Measurements from ENCODE around the gene ZSCAN12.
"Not testable (repeated sequence)": the region's sequence is repeated elsewhere in the genome, so short reads cannot be mapped to it uniquely, and the experiment has no call there.

ZSCAN12 gene

DNA sequence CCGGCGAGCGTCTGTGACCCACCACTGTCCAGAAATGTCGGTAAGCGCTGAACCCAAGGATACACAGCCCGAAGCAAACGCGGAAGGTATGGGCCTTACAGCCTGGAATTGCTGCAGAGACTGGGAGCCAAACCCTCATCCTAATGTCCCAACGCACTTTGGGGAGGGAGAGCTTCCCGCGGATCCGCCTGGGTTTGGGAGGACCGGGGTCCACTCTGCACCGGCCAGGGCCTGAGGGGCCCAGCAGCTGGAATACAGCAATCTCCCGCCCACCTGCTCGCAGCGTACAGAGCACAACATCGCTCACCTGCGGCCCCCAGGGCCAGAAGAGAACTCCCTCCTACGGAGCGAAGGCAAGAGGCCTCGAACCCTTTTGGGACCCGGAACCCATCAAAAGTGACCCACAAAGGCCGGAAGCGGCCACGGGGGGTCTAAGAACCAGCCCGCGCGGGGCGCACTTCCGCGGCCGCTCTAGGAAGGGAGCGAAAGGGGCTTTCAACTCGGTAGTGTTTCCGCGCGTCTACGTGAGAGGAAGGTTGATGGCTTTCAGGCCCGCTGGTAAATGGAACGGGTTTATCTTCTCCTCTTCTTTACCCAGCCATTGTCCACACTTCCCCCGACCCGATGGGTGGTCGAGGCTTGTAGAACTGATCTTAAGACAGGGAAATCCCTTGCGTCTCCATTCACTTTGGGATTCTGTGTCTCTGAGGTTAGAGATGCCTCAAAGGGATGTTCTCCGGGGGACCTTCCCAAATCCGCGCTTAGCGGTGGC lies at the start of gene ZSCAN12:
Gene ZSCAN12, minus strand, starts transcription at position 398 of the 772 bp plus-strand sequence. CDS start 1,342 bp downstream, outside the sequence.
- DNase-seq (ENCODE audit: low spot score): peak; percentile 79
- in situ Hi-C loops (cut with MboI; ENCODE audit: low pct_unique_long_range_greater_than_20kb, low sequenced_read_pairs, unreplicated experiment): no loop called here
- TF ChIP-seq, protein P1, sequence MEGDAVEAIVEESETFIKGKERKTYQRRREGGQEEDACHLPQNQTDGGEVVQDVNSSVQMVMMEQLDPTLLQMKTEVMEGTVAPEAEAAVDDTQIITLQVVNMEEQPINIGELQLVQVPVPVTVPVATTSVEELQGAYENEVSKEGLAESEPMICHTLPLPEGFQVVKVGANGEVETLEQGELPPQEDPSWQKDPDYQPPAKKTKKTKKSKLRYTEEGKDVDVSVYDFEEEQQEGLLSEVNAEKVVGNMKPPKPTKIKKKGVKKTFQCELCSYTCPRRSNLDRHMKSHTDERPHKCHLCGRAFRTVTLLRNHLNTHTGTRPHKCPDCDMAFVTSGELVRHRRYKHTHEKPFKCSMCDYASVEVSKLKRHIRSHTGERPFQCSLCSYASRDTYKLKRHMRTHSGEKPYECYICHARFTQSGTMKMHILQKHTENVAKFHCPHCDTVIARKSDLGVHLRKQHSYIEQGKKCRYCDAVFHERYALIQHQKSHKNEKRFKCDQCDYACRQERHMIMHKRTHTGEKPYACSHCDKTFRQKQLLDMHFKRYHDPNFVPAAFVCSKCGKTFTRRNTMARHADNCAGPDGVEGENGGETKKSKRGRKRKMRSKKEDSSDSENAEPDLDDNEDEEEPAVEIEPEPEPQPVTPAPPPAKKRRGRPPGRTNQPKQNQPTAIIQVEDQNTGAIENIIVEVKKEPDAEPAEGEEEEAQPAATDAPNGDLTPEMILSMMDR (IDR thresholded peaks at IDR 0.05; ENCODE audit: extremely low read depth, insufficient read depth, missing control alignments): peak; percentile 47

DNA sequence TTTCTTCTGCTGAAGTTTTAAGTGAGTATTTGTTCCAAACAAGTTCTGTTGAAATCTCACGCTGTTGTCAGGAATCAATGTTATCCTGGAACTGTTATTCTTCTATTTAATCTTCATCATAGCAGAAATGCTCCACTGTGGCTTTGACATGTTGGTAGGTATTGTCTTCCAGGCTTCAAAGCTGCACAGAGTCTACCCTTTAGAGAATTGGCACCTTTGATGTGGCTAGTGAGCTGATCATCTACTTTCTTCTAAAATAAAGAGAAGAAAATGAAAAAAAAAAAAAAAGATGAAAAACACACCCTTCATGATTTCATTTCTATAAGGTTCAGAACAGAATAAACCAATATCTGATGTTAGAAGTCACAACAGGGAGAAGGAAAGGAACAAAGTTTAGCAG lies 49.5 kb upstream of the ZSCAN12 start:
- in situ Hi-C loops (cut with MboI; ENCODE audit: low pct_unique_long_range_greater_than_20kb, low sequenced_read_pairs, unreplicated experiment): no loop called here

DNA sequence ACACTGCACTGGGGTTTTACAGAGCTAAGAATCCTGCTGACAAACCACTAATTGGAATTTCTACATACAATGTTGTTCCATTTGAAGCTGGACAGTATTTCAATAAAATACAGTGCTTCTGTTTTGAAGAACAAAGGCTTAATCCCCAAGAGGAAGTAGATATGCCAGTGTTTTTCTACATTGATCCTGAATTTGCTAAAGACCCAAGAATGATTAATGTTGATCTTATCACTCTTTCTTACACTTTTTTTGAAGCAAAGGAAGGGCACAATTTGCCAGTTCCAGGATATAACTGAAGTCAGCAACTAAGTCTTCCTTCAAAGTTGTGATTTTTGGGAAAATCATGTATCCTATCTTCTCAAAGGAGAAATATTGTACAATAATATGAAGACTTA lies 48.0 kb upstream of the ZSCAN12 start:
- DNase-seq (ENCODE audit: low spot score); in situ Hi-C loops (cut with MboI; ENCODE audit: low pct_unique_long_range_greater_than_20kb, low sequenced_read_pairs, unreplicated experiment): not testable (repeated sequence)

More for the DNA sequence above, 49.5 kb upstream of the ZSCAN12 start:
- no peak for DNase-seq (ENCODE audit: low spot score)
- TF ChIP-seq, protein P1 (IDR thresholded peaks at IDR 0.05; ENCODE audit: extremely low read depth, insufficient read depth, missing control alignments): no peak

DNA sequence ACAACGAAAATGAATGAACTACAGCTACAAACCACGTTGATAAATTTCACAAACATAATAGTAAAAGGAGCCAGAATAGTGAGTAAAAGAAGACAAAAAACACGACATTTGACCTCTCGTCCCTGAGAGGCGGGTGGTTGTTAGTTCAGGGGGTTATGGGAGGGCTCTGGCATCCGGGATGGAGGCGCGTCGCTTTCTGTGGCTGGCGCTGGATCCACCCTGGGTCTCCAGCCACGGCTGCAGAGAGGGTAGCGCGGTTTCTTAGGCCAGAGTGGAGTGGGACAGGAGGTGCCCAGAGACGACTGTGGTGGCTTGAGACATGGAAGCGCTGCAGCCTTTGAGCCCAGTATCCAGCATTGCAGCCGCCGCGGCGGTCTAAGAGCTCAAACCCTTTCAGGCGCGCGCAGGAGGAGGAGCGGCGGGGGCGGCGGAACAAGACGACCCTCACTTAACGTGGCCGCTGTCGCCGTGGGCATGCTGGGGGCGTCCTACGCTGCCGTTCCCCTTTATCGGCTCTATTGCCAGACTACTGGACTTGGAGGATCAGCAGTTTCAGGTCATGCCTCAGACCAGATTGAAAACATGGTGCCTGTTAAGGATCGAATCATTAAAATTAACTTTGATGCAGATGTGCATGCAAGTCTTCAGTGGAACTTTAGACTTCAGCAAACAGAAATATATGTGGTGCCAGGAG lies 47.4 kb upstream of the ZSCAN12 start:
- TF ChIP-seq, protein P1 (IDR thresholded peaks at IDR 0.05; ENCODE audit: extremely low read depth, insufficient read depth, missing control alignments): no peak

DNA sequence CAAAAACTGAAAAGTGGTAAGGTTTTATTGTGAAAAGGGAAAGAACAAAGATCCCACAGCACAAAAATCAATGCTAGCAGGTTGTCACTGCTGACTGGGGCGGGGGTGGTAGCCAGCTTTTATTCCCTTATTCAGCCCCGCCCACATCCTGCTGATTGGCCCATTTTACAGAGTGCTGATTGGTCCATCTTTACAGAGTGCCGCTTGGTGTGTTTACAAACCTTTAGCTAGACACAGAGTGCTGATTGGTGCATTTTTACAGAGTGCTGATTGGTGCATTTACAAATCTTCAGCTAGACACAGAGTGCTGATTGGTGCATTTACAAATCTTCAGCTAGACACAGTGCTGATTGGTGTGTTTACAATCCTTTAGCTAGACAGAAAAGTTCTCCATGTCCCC lies 45.2 kb upstream of the ZSCAN12 start:
- in situ Hi-C loops (cut with MboI; ENCODE audit: low pct_unique_long_range_greater_than_20kb, low sequenced_read_pairs, unreplicated experiment); DNase-seq (ENCODE audit: low spot score): not testable (repeated sequence)

More for the DNA sequence above, 47.4 kb upstream of the ZSCAN12 start:
- in situ Hi-C loops (cut with MboI; ENCODE audit: low pct_unique_long_range_greater_than_20kb, low sequenced_read_pairs, unreplicated experiment): no loop called here
- no peak for DNase-seq (ENCODE audit: low spot score)

DNA sequence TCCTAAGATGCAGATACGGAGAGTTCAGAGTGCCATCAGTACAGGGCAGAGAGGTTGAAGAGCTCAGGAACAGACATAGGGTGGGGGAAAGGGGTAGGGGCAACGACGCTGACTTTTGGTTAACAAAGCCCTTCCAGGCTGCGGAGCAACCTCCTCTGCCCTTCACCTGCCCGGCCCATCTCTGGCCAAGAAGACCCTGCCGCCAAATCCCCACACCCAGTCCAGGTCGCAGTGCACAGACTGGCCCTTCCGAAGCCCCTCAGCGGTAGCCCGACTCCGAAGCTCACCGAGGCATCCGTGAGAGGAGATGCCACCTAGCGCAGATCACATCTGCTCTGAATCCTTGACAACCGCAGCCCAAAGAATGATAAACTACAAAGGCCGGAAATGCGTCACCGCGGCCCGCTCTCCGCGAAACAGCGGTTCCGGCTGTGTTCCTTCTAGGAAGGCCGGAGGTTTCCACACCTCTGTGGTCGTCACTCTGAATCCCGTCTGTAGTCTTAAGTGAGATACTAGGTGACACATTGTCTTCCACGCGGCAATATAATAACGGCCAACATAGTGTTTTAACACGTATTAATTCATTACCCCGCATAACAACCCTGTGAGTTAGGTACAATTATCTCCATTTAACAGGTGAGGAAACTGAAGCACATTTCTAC lies 43.7 kb upstream of the ZSCAN12 start, which contains the start of gene ZSCAN23:
Gene ZSCAN23, minus strand, starts transcription at position 380 of the 662 bp plus-strand sequence. CDS start 7,225 bp downstream, outside the sequence.
- TF ChIP-seq, protein P1 (IDR thresholded peaks at IDR 0.05; ENCODE audit: extremely low read depth, insufficient read depth, missing control alignments): no peak
- in situ Hi-C loops (cut with MboI; ENCODE audit: low pct_unique_long_range_greater_than_20kb, low sequenced_read_pairs, unreplicated experiment): no loop called here
- DNase-seq (ENCODE audit: low spot score): peak; percentile 74

DNA sequence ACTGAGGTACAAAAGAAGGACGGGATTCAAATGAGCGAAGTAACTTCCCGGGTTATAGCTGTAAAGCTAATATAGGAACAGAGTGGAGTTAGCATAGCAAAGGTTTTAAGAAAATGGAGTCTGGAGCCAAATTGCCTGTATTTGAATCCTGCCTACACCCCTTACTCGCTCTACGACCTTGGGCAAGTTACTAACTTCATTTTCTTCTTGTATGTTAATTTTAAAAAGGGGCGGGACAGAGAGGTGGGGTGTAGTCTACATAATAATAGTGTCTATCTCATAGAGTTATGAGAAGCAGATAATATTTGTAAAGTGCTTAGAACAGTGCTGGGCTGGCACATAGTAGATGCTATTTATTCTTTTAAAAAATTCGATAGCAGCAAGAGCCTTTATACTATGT lies 43.0 kb upstream of the ZSCAN12 start:
- in situ Hi-C loops (cut with MboI; ENCODE audit: low pct_unique_long_range_greater_than_20kb, low sequenced_read_pairs, unreplicated experiment): no loop called here
- TF ChIP-seq, protein P1 (IDR thresholded peaks at IDR 0.05; ENCODE audit: extremely low read depth, insufficient read depth, missing control alignments): no peak
- DNase-seq (ENCODE audit: low spot score): no peak
